Upper lobe of left lung (tissue), 4 donors: ENCODE measurements around the gene TRIP6.

Experiments
- POLR2AphosphoS5 ChIP-seq, 2 donors: sonication (generic); formaldehyde crosslinking; IDR thresholded peaks; one replicate each; pipeline ENCODE4 v1.5.1; 2017; ENCODE audit warnings: antibody characterized with exemption in 2 of 2
- TF ChIP-seq, protein P1 (sequence below), 6 experiments: fragments of 450-650 bp in 4 of 6; fragments of 200-600 bp in 2 of 6; sonication (generic) in 2 of 6; IDR thresholded peaks; one replicate each; pipeline ENCODE4 v1.5.1; 2016 to 2019; ENCODE audit warnings: antibody characterized with exemption in 6 of 6

DNA sequence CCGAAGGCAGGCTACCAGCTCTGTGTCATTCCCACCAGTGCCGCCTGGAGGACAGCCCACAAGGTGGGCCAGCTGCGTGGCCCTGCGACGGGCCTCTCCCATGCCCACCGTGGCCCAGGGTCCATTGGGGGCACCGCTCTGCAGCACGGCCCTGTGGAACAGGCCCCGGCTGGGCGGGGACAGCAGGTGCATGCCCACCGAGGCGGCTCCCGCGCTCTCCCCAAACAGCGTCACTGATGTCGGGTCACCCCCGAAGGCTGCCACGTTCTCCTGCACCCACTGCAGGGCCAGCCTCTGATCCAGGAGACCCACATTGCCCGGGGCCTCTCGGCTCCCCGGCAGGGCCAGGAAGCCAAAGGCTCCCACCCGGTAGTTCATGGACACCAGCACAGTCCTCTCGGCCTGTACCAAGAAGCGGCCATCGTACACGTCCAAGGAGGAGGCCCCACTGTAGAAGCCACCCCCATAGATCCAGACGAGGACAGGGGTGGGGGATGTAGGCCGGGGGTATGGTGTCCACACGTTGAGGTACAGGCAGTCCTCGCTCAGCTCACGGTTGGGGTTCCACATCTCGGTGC, 26.2 kb downstream of the TRIP6 start:
- no peak for TF ChIP-seq POLR2AphosphoS5 (IDR thresholded peaks at IDR 0.05)
- TF ChIP-seq, protein P1, sequence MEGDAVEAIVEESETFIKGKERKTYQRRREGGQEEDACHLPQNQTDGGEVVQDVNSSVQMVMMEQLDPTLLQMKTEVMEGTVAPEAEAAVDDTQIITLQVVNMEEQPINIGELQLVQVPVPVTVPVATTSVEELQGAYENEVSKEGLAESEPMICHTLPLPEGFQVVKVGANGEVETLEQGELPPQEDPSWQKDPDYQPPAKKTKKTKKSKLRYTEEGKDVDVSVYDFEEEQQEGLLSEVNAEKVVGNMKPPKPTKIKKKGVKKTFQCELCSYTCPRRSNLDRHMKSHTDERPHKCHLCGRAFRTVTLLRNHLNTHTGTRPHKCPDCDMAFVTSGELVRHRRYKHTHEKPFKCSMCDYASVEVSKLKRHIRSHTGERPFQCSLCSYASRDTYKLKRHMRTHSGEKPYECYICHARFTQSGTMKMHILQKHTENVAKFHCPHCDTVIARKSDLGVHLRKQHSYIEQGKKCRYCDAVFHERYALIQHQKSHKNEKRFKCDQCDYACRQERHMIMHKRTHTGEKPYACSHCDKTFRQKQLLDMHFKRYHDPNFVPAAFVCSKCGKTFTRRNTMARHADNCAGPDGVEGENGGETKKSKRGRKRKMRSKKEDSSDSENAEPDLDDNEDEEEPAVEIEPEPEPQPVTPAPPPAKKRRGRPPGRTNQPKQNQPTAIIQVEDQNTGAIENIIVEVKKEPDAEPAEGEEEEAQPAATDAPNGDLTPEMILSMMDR (IDR thresholded peaks at IDR 0.05), result no peak
